ENCODE measurements around the gene PRSS16. TPM values are rescaled to one million over a fixed set of nuclear protein-coding genes. Genes with fewer than 3 reads are reported as not detected.

Gene PRSS16
- total and polyA plus RNA-seq, 2 experiments from 2014 or later: 8.7 to 11.8 TPM

GRCh38 chr6:27260836-27261375 lies 13.4 kb downstream of the PRSS16 start:
- no peak overlapping the region for H3K27ac Mint-ChIP-seq
- peak; percentile 56 for DNase-seq (ENCODE audit: low spot score)
- H3K4me3 Mint-ChIP-seq: peak overlapping the region; percentile 83

More at GRCh38 chr6:27260836-27261375, 13.4 kb downstream of the PRSS16 start:
- Histone ChIP-seq H3K9me2 (ENCODE audit: insufficient read depth) (no peaks in the 10 kb centered on the region), H3F3A (replicated peaks; ENCODE audit: low read depth) (no peaks in the 10 kb centered on the region), H3K4me2 (peak overlapping the region; percentile 78), H3K27me3 (ENCODE audit: insufficient read depth) (peaks cover 24% of the 10 kb centered on the region), H4K20me1 (replicated peaks; ENCODE audit: insufficient read depth) (no peaks in the 10 kb centered on the region), H3K27ac (ENCODE audit: low read depth) (no peak overlapping the region), H3K36me3 (ENCODE audit: insufficient read depth) (no peaks in the 10 kb centered on the region; the same call in 1 of the 2 replicates), H3K79me2 (replicated peaks; ENCODE audit: insufficient read depth) (no peaks in the 10 kb centered on the region), H2AFZ (peak overlapping the region; percentile 88), H3K4me3 (peak overlapping the region; percentile 74), H3K4me1 (ENCODE audit: insufficient read depth) (peaks cover 4% of the 10 kb centered on the region; the same call in 1 of the 2 replicates)
- H3K9me3 Mint-ChIP-seq: no peaks in the 10 kb centered on the region
- peak; percentile 56 for ATAC-seq
- no peaks in the 10 kb centered on the region; the same call in 2 of the 3 replicates for H3K36me3 Mint-ChIP-seq (ENCODE audit: low read depth)
- TF ChIP-seq NANOG (IDR thresholded peaks at IDR 0.05; ENCODE audit: borderline replicate concordance) (no peak), POLR2AphosphoS5 (IDR thresholded peaks at IDR 0.05; ENCODE audit: low read depth) (no peak), ZNF462 (CRISPR knock-in tag; IDR thresholded peaks at IDR 0.05) (no peak), JUNB (IDR thresholded peaks at IDR 0.05; ENCODE audit: unreplicated experiment) (no peak), REST (IDR thresholded peaks at IDR 0.05; ENCODE audit: unreplicated experiment) (no peak), EZH2 (IDR thresholded peaks at IDR 0.05; ENCODE audit: low read depth, unreplicated experiment) (no peak), EZH2phosphoT487 (IDR thresholded peaks at IDR 0.05; ENCODE audit: unreplicated experiment) (no peak), ZNF114 (CRISPR knock-in tag; IDR thresholded peaks at IDR 0.05) (no peak), ZNF331 (CRISPR knock-in tag; IDR thresholded peaks at IDR 0.05; ENCODE audit: low read depth) (no peak), CREB1 (CRISPR knock-in tag; IDR thresholded peaks at IDR 0.05; ENCODE audit: low read depth) (no peak), CTCF (conservative IDR thresholded peaks at IDR 0.05; ENCODE audit: low read depth in 2 of 2) (no peak), ETS1 (IDR thresholded peaks at IDR 0.05) (no peak), STAT1 (IDR thresholded peaks at IDR 0.05; ENCODE audit: unreplicated experiment) (no peak)
- no peaks in the 10 kb centered on the region for H3K4me1 Mint-ChIP-seq
- H3K27me3 Mint-ChIP-seq (ENCODE audit: insufficient read depth, low read depth, poor library complexity): peaks cover 21% of the 10 kb centered on the region
